Frontal cortex (tissue), 4 donors: ENCODE measurements around the gene GNG11. TPM values are rescaled to one million over a fixed set of nuclear protein-coding genes. Genes with fewer than 3 reads are reported as not detected.

ENCODE experiments used
- DNase-seq, 2 donors: peaks; one replicate each; pipeline ENCODE4 v3.0.0; 2012; ENCODE audit warnings: low spot score in 2 of 2
- FAIRE-seq: peaks from 2 replicates; lab custom pipeline; 2012; peaks lifted over from hg19 to GRCh38; lab: Jason Lieb, UNC
- total RNA-seq: library from RNA; depleted of rRNA; stranded (reverse); fragments of >200 nt; gene quantifications from one replicate; pipeline ENCODE4 v1.2.3, GENCODE V29; 2014
- donor health status: control.
- donor health status: control.
- donor health status: control.

Gene GNG11
- total RNA-seq, 1 donor from 2014 or later = 4.9 TPM

- FAIRE-seq (no peak), DNase-seq (no peak)
These were observed 22.4 kb downstream of the GNG11 start for GRCh38 chr7:93943816-93944540.

- DNase-seq (no peak), FAIRE-seq (no peak)
These were observed 23.1 kb downstream of the GNG11 start for GRCh38 chr7:93944673-93945072.

GRCh38 chr7:93945083-93945482 is 23.5 kb downstream of the GNG11 start:
- FAIRE-seq = no peak

GRCh38 chr7:93945756-93946535 is 24.4 kb downstream of the GNG11 start:
- DNase-seq = no peak
- no peak for FAIRE-seq

More at GRCh38 chr7:93945083-93945482, 23.5 kb downstream of the GNG11 start:
- no peak for DNase-seq

GRCh38 chr7:93948106-93948505 is 26.6 kb downstream of the GNG11 start:
- no peak for DNase-seq
- FAIRE-seq = no peak

- FAIRE-seq (no peak), DNase-seq (no peak)
These were observed 27.3 kb downstream of the GNG11 start for GRCh38 chr7:93948873-93949272.

GRCh38 chr7:93949423-93949822 is 27.9 kb downstream of the GNG11 start:
- FAIRE-seq (no peak), DNase-seq (no peak)

- FAIRE-seq (no peak), DNase-seq (no peak)
These were observed 33.8 kb downstream of the GNG11 start for GRCh38 chr7:93955304-93955703.

GRCh38 chr7:93957767-93958166 is 36.2 kb downstream of the GNG11 start:
- FAIRE-seq = no peak
- DNase-seq = no peak

GRCh38 chr7:93958216-93958615 is 36.7 kb downstream of the GNG11 start:
- FAIRE-seq (no peak), DNase-seq (no peak)

GRCh38 chr7:93958651-93959050 is 37.1 kb downstream of the GNG11 start:
- FAIRE-seq (no peak), DNase-seq (no peak)

- DNase-seq = no peak
- FAIRE-seq = no peak
These were observed 39.5 kb downstream of the GNG11 start for GRCh38 chr7:93960986-93961385.

- FAIRE-seq = no peak
These were observed 42.7 kb downstream of the GNG11 start for GRCh38 chr7:93964262-93964661.

GRCh38 chr7:93964813-93965212 is 43.3 kb downstream of the GNG11 start:
- no peak for FAIRE-seq
- no peak for DNase-seq

More at GRCh38 chr7:93964262-93964661, 42.7 kb downstream of the GNG11 start:
- DNase-seq = no peak

GRCh38 chr7:93968911-93969620 is 47.5 kb downstream of the GNG11 start:
- FAIRE-seq (no peak), DNase-seq (no peak)

GRCh38 chr7:93972029-93972725 is 50.6 kb downstream of the GNG11 start:
- DNase-seq (no peak), FAIRE-seq (no peak)

GRCh38 chr7:93973134-93973533 is 51.6 kb downstream of the GNG11 start:
- DNase-seq = no peak
- no peak for FAIRE-seq

- DNase-seq (no peak), FAIRE-seq (no peak)
These were observed 55.8 kb downstream of the GNG11 start for GRCh38 chr7:93977211-93977950.
